Loucy (cell line): ENCODE data around the gene FOXP1.

Source experiments
- H2AFZ ChIP-seq: fragments of 200-600 bp; sonication (generic); 2 replicates; pipeline ENCODE4 v1.6.0; 2016; ENCODE audit warnings: antibody characterized with exemption, mild to moderate bottlenecking, low read length, moderate library complexity
- H3F3A ChIP-seq: fragments of 200-600 bp; 2 replicates; pipeline ENCODE4 v1.6.0; 2016; ENCODE audit warnings: antibody characterized with exemption, low read depth, mild to moderate bottlenecking
- H3K27me3 ChIP-seq: fragments of 200-600 bp; sonication (generic); 2 replicates; pipeline ENCODE4 v1.6.1; 2014; ENCODE audit warnings: low read length, mild to moderate bottlenecking; ENCODE audit not compliant: insufficient read depth, poor library complexity, severe bottlenecking
- H3K36me3 ChIP-seq: fragments of 200-600 bp; sonication (generic); 2 replicates; pipeline ENCODE4 v1.6.1; 2016; ENCODE audit warnings: low read length; ENCODE audit not compliant: insufficient read depth
- H3K4me1 ChIP-seq: fragments of 200-600 bp; sonication (generic); 2 replicates; pipeline ENCODE4 v1.5.1; 2014; ENCODE audit warnings: low read length, mild to moderate bottlenecking; ENCODE audit not compliant: insufficient read depth, poor library complexity, severe bottlenecking
- H3K4me2 ChIP-seq: fragments of 200-600 bp; sonication (generic); 2 replicates; pipeline ENCODE4 v1.6.0; 2014; ENCODE audit warnings: antibody characterized with exemption, low read length, low read depth, mild to moderate bottlenecking; ENCODE audit not compliant: poor library complexity, severe bottlenecking
- H3K4me3 ChIP-seq: fragments of 200-600 bp; sonication (generic); 2 replicates; pipeline ENCODE4 v1.5.1; 2014; ENCODE audit warnings: low read length, mild to moderate bottlenecking, mixed read lengths; ENCODE audit not compliant: poor library complexity, severe bottlenecking
- H3K79me2 ChIP-seq: fragments of 200-600 bp; sonication (generic); 2 replicates; pipeline ENCODE4 v1.6.1; 2014; ENCODE audit warnings: low read length; ENCODE audit not compliant: insufficient read depth
- H3K9ac ChIP-seq: fragments of 200-600 bp; sonication (generic); 2 replicates; pipeline ENCODE4 v1.6.0; 2014; ENCODE audit warnings: mild to moderate bottlenecking, low read depth, low read length, moderate library complexity; ENCODE audit not compliant: poor library complexity, severe bottlenecking
- H3K9me2 ChIP-seq: fragments of 200-600 bp; sonication (generic); replicated peaks from 2 replicates; pipeline ENCODE4 v1.6.1; 2016; ENCODE audit warnings: low read depth, low read length, mixed read lengths
- H3K9me3 ChIP-seq: fragments of 200-600 bp; sonication (generic); 2 replicates; pipeline ENCODE4 v1.6.1; 2014; ENCODE audit warnings: mild to moderate bottlenecking, antibody characterized with exemption, low read length, low read depth; ENCODE audit not compliant: insufficient read depth
- H4K20me1 ChIP-seq: fragments of 200-600 bp; sonication (generic); 2 replicates; pipeline ENCODE4 v1.6.0; 2014; ENCODE audit warnings: antibody characterized with exemption, low read length, mild to moderate bottlenecking; ENCODE audit not compliant: insufficient read depth, poor library complexity, severe bottlenecking
- CTCF ChIP-seq: fragments of 200-600 bp; sonication (generic); conservative IDR thresholded peaks from 2 replicates; pipeline ENCODE4 v1.5.1; 2014; ENCODE audit warnings: mild to moderate bottlenecking, antibody characterized with exemption, low read length
- EZH2phosphoT487 ChIP-seq: fragments of 200-600 bp; IDR thresholded peaks from 2 replicates; pipeline ENCODE4 v1.6.1; 2018; ENCODE audit warnings: antibody characterized with exemption, mild to moderate bottlenecking, moderate library complexity, borderline replicate concordance

Gene FOXP1

GRCh38 chr3:70933105-70933810 is 650.3 kb downstream of the FOXP1 start:
- Histone ChIP-seq H3F3A (no peaks in the 10 kb centered on the region), H3K36me3 (no peaks in the 10 kb centered on the region), H3K4me1 (peaks cover 8% of the 10 kb centered on the region), H3K79me2 (no peaks in the 10 kb centered on the region), H3K27me3 (no peaks in the 10 kb centered on the region), H4K20me1 (no peaks in the 10 kb centered on the region), H2AFZ (no peak overlapping the region), H3K9me3 (no peaks in the 10 kb centered on the region), H3K4me3 (no peak overlapping the region), H3K9me2 (no peaks in the 10 kb centered on the region), H3K9ac (no peak overlapping the region), H3K4me2 (peak overlapping the region; percentile 15)
- TF ChIP-seq EZH2phosphoT487: no peak
- no peak for TF ChIP-seq CTCF

DNA sequence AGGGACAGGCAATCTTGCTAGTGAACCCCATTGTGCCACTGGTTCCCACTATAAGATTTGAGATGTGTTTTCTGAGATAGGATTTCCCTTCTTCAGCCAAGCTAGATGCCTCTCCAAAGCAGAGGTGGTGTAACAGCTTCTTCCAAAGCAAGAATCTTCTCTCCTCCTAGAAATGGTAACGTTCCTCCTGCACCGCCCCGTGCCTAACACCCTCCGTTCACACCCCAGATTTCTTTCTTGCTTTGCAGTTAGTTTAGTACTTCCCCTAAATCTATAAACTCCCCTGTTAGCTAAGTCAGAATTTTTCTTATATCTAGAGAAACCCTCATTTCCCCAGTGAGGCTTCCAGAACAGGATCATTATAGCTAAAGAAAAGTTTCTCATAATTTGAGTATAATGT is 653.5 kb downstream of the FOXP1 start:
- Histone ChIP-seq H3K4me1 (peaks cover 8% of the 10 kb centered on the region), H3K4me2 (no peak overlapping the region), H3K79me2 (no peaks in the 10 kb centered on the region), H3K9me3 (no peaks in the 10 kb centered on the region), H3K36me3 (no peaks in the 10 kb centered on the region), H3F3A (no peaks in the 10 kb centered on the region), H3K27me3 (no peaks in the 10 kb centered on the region), H4K20me1 (no peaks in the 10 kb centered on the region), H2AFZ (no peak overlapping the region), H3K9me2 (no peaks in the 10 kb centered on the region), H3K9ac (no peak overlapping the region), H3K4me3 (no peak overlapping the region)
- TF ChIP-seq CTCF (no peak), EZH2phosphoT487 (no peak)

DNA sequence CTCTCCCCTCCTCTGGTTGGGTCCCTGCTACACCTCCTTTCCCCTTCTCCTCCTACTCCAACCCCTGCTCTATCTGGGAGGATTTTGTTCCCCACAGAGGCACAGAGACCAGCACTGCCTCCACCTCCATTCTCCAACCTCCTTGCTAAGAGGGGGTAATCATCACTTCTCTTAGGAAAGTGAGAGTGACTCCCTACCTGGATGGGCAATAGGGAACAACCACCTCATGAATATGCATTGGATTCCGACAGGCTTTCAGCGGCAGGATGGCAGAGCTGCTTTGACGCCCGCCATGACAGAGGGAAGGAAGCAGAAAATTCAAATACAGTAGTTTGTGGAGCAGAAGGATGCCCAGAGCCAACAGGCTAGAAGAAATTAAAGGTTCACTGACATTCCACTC is 656.3 kb downstream of the FOXP1 start:
- TF ChIP-seq CTCF (no peak), EZH2phosphoT487 (no peak)
- Histone ChIP-seq H3K4me2 (no peak overlapping the region), H3K79me2 (no peaks in the 10 kb centered on the region), H3K9me2 (no peaks in the 10 kb centered on the region), H3K27me3 (no peaks in the 10 kb centered on the region), H2AFZ (no peak overlapping the region), H4K20me1 (no peaks in the 10 kb centered on the region), H3K9ac (no peak overlapping the region), H3K9me3 (no peaks in the 10 kb centered on the region), H3K4me3 (no peak overlapping the region), H3K36me3 (no peaks in the 10 kb centered on the region), H3F3A (no peaks in the 10 kb centered on the region), H3K4me1 (no peaks in the 10 kb centered on the region)
